RCC 7860 (cell line): ENCODE data around the gene NUAK1.

Experiments used
- DNase-seq: peaks from one replicate; pipeline ENCODE4 v3.0.0-alpha.2; 2015; ENCODE audit warnings: low spot score
- FAIRE-seq: peaks from 2 replicates; lab custom pipeline; 2012; peaks lifted over from hg19 to GRCh38; lab: Jason Lieb, UNC

NUAK1 gene

GRCh38 chr12:106015646-106016045, 123.1 kb downstream of the NUAK1 start:
- no peak for FAIRE-seq

GRCh38 chr12:106013941-106014340, 124.8 kb downstream of the NUAK1 start:
- no peak for FAIRE-seq
- DNase-seq, result no peak

More at GRCh38 chr12:106015646-106016045, 123.1 kb downstream of the NUAK1 start:
- no peak for DNase-seq
